NT2/D1 (cell line): ENCODE data around the gene S1PR3.

Experiments
- SUZ12 ChIP-seq: IDR thresholded peaks from 2 replicates; pipeline ENCODE4 v1.6.1; 2011; ENCODE audit not compliant: insufficient read length, insufficient read depth; ENCODE audit errors: extremely low read depth
- YY1 ChIP-seq: IDR thresholded peaks from 2 replicates; pipeline ENCODE4 v1.6.1; 2011; ENCODE audit not compliant: insufficient read length, insufficient read depth
- ZNF274 ChIP-seq: IDR thresholded peaks from 2 replicates; pipeline ENCODE4 v1.6.1; 2011; ENCODE audit warnings: mild to moderate bottlenecking, low read depth, low read length

GRCh38 chr9:89047667-89048066 lies 56.4 kb downstream of the S1PR3 start:
- TF ChIP-seq YY1 (no peak), SUZ12 (no peak), ZNF274 (no peak)
